HepG2 (cell line): ENCODE data around the gene COMMD7. TPM values are rescaled to one million over a fixed set of nuclear protein-coding genes. Genes with fewer than 3 reads are reported as not detected.

ENCODE experiments used
- polyA plus RNA-seq, 8 experiments: library from polyadenylated mRNA; depleted of rRNA in 3 of 8; stranded (reverse) in 7 of 8; unstranded in 1 of 8; fragments of >200 nt; fragmentation: Illumina TruSeq in 4 of 8; extraction: Trizol in 4 of 8; gene quantifications; 2 replicates each; pipeline versions ENCODE4 v1.2.1 to v1.2.3, GENCODE V29; 2011 to 2016; ENCODE audit warnings: low read depth in 4 of 8, missing spikeins in 1 of 8, mixed read lengths in 1 of 8; ENCODE audit not compliant: insufficient read depth in 1 of 8
- total RNA-seq, 5 experiments: library from RNA; depleted of rRNA; stranded (reverse); fragments of >200 nt; fragmentation: Illumina TruSeq; extraction: Trizol; gene quantifications; 2 replicates each; pipeline ENCODE4 v1.2.3, GENCODE V29; 2016; ENCODE audit warnings: low read depth in 1 of 5
- TF ChIP-seq, protein P1 (sequence below), 2 experiments: fragments of 450-650 bp in 1 of 2; sonication (generic) in 1 of 2; formaldehyde crosslinking in 1 of 2; IDR thresholded peaks; 2 replicates each; pipeline versions ENCODE4 v1.6.1 to v1.8.0; 2016 to 2022; ENCODE audit warnings: antibody characterized with exemption in 1 of 2, mild to moderate bottlenecking in 1 of 2, missing genetic modification reagents in 1 of 2

COMMD7 gene
- total and polyA plus RNA-seq, 2 of the 13 experiments (the other 11 are each of a cell fraction or from before 2014, with no cell fraction given): 42.1 to 53.3 TPM

- TF ChIP-seq, protein P1, sequence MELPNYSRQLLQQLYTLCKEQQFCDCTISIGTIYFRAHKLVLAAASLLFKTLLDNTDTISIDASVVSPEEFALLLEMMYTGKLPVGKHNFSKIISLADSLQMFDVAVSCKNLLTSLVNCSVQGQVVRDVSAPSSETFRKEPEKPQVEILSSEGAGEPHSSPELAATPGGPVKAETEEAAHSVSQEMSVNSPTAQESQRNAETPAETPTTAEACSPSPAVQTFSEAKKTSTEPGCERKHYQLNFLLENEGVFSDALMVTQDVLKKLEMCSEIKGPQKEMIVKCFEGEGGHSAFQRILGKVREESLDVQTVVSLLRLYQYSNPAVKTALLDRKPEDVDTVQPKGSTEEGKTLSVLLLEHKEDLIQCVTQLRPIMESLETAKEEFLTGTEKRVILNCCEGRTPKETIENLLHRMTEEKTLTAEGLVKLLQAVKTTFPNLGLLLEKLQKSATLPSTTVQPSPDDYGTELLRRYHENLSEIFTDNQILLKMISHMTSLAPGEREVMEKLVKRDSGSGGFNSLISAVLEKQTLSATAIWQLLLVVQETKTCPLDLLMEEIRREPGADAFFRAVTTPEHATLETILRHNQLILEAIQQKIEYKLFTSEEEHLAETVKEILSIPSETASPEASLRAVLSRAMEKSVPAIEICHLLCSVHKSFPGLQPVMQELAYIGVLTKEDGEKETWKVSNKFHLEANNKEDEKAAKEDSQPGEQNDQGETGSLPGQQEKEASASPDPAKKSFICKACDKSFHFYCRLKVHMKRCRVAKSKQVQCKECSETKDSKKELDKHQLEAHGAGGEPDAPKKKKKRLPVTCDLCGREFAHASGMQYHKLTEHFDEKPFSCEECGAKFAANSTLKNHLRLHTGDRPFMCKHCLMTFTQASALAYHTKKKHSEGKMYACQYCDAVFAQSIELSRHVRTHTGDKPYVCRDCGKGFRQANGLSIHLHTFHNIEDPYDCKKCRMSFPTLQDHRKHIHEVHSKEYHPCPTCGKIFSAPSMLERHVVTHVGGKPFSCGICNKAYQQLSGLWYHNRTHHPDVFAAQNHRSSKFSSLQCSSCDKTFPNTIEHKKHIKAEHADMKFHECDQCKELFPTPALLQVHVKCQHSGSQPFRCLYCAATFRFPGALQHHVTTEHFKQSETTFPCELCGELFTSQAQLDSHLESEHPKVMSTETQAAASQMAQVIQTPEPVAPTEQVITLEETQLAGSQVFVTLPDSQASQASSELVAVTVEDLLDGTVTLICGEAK (IDR thresholded peaks at IDR 0.05): no peak
- TF ChIP-seq, protein P1 (CRISPR knock-in tag; IDR thresholded peaks at IDR 0.05): peak; percentile 83
- TF ChIP-seq, all 625 proteins: peak for 429
These were observed 57.4 kb downstream of the COMMD7 start (continued) for GRCh38 chr20:32685541-32686529.
